A204.1 (cell line): ENCODE measurements around the gene LAMA5.

Experiments
- FAIRE-seq: peaks from 2 replicates; lab custom pipeline; 2012; peaks lifted over from hg19 to GRCh38; lab: Jason Lieb, UNC

LAMA5 gene

GRCh38 chr20:62371588-62372041 is 4.5 kb upstream of the LAMA5 start:
- no peak for FAIRE-seq

GRCh38 chr20:62370807-62371587 is 3.9 kb upstream of the LAMA5 start:
- FAIRE-seq: no peak

DNA sequence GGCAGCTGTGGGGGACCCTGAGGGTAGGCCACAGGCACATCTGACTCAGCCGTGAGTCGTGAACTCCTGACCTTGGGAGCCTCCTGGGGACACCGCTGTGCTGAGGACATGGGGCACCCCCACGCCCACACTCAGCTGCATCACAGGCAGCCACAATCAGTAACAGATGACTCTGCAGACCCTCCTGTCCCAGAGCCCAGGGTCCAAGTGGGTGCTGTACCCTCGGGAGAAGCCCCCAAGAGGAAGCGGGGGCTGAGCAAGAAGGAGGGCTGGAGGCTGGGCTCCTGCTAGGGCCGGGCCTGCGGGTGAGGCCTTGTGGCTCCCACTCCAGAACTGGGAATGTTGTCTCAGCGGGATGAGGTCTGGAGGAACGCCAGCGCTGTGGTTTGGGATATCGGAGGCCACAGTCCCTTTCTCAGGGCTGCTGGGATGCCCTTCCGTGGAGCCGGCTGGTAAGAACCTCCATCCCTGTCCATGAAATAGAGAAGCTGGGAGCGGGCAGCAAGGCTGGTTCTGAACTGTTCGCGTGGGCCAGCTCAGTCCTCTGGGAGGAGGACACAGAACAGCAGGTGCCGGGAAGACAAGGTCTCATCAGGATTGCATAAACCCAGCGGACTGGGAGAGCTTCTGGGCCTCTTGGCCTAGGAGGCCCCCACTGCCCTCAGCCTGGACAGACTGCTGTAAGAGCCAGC is 3.1 kb upstream of the LAMA5 start:
- no peak for FAIRE-seq

DNA sequence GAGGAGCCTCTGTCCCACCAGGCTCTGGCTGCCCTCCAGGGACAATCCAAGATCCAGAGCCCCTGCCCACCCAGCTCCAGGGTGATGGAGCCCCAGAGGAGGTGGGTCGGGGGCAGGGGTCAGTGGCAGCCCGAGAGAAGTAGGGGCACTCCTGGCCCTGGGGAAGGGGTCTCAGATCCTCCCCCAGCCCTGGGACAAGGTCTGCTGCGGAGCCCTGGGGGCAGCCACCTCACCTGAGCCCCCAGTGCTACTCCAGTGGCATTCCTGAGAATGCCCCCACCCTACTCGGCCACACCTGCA is 2.7 kb upstream of the LAMA5 start:
- no peak for FAIRE-seq

- FAIRE-seq: no peak
Observed at GRCh38 chr20:62368976-62369814, 2.1 kb upstream of the LAMA5 start.

DNA sequence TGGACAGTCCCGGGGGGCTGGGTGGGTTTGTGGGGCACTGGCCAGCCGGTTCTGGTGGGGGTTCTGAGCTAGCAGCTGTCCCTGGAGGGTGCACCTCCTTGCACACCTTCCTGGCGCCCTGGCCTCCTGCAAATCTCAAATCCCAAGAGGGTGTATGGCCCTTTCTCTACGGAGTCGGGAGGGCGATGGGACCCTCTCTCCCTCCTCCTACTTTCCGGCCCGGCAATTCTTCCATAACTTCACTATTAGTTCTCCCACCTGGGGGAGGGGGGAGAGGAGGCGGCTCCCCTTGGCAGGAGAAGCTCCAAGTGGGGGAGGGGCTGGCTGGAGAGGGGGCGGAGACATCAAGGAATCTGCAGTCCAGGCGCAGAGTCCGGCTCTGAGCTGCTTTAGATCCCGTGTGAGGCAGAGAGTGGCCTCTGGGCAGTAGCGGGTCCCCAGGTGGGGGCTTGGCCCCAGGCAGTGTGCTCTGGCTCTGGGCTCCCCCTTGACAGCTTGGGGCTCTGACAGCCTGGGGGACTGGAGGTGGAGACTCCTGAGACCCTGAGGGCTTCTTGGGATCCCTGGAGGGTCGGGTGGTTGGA is 1.4 kb upstream of the LAMA5 start:
- FAIRE-seq: no peak

GRCh38 chr20:62367633-62368391 is 700 bp upstream of the LAMA5 start:
- FAIRE-seq: no peak

DNA sequence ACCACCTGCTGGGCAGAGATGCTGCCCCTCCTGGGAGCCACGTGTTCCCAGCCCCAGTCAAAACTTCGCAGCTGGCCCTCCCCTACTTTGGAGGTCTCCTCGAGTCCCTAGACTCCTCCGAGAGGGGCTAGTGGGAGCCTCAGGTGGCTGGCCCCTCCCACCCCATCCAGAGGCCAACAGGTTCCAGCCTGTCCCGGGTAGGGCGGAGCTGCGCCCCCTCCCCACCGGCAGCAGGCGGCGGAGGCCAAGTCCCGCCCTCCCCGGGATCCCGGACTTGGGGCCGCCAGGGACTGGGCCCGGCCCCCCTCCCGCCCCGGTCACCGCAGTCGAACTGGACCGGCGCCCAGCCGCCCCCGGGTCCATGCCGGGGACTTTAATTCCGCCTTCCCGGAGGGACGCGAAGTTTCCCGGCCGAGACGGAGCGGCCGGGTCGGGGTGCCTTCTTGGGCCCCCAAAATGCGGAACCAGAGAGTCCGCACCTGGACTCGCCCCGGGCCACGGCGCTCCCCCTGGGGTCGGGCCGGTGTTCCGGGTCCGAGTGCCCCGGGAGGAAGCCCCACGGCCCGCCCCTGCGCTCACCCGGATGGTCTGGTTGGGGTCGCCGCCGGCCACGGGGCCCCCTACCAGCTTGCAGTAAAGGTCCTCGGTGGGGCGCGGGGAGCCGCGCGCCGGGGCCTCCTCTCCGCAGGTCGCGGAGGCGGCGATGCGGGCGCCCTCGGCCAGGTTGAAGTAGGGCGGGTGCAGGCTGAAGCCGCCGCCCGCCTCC is 559 bp downstream of the LAMA5 start:
- no peak for FAIRE-seq

DNA sequence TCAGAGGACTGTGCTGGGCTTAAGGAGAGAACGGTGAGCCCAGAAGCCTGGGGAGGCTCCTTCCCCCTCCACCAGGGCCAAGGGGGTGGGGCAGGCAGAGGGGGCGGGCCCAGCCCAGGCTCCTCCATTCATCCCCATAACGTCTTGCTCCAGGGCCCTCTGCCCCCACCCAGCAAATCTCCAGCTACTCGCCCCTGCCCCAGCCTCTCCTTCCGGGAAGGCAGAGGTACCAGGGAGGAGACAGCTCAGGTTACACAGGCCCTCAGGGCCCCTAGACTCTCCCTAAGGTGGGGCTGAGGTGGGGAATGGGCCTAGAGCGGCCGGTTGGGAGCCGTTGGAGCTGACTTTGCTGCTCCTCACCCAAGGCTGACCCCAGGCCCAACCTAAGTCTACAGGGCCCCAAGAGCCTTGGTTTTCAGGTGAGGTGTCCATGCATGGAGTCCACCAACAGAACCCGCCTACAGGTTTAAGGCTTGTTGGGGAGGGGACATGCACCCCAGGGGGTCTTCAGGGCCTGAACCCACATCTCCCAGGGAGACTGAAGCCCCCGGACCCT is 1.2 kb downstream of the LAMA5 start:
- FAIRE-seq: no peak

DNA sequence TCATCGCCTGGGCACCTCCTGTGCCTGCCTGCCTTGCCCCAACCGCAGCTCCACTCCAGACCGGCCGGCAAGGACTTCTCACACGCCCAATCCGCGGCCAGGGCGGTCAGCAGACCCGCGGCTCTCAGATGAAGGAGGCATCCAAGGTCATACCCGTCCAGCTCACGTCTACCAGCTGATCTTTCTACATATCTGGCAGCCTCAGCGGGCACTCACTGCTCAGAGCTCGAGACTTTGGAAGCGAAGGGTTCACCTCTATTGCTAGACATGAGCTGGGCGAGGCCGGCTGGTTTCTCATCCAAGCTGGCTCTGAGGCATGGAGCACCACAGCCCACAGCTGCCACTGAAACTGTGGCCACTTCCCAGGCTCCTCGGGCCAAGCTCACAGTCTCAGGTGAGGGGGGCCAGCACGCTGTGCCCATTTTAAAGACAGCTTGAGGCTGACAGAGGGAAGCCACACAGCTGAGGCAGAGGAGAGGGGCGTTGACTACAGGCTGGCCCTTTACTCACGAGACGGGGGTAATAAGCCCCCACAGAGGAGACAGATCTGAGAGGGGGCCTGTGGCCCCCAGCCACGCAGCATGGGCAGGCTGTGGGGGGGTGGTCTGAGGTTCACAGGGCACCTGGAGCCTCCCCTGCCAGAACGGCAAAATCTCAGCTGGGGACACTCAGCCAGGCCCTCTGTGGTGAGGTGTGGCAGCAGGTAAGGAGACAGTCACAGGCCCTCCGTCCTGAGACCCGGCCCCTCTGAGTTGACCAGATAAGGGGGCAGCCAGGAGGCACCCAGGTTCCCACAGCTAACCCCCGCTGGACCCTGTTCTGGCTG is 2.0 kb downstream of the LAMA5 start:
- FAIRE-seq: no peak

- FAIRE-seq: no peak
Observed at GRCh38 chr20:62363920-62364851, 2.9 kb downstream of the LAMA5 start.

DNA sequence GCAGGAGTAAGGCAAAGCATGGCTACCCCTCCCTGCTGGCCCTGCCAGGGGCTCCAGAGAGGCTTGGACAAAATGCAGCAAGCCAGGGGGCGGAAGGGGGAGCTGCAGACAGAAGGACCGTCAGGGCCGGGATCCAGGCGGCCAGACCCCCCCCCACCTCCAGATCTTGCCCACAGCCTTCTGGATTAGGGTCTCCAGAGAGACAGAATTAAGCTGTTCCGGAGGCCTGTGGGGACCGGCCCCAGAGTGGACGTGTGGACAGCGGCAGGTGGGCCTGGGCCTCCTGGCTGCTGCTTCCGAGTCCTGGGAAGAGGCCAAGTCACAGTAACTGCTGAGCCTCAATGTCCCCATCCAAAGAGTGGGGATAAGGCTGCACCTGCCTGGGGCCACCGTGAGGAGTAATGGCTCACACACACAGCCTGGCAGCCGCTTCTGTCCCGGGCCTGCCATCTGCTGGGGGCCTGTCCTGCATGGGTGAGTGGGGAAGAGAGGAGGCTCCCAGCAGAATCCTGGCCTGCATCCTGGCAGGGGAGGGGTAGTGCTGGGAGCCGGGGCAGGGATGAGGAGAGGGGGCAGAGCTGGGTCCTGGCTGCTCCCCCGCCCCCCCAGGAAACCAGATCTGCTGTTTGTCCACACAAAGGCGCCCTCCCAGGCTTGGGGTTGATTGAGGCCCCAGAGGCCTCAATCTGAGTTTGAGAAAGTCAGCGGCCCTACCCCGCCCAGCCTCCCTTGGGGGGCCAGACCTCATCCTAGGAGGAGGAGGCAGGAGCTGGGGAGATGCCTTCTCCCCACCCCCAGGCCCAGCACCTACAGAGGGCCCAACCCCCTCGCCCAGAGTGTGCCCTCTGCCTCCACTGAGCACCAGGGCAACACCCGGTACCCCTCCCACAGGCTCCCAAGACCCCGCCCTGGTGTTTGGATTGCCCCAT is 3.9 kb downstream of the LAMA5 start:
- no peak for FAIRE-seq

GRCh38 chr20:62362590-62362940 is 4.5 kb downstream of the LAMA5 start:
- no peak for FAIRE-seq

DNA sequence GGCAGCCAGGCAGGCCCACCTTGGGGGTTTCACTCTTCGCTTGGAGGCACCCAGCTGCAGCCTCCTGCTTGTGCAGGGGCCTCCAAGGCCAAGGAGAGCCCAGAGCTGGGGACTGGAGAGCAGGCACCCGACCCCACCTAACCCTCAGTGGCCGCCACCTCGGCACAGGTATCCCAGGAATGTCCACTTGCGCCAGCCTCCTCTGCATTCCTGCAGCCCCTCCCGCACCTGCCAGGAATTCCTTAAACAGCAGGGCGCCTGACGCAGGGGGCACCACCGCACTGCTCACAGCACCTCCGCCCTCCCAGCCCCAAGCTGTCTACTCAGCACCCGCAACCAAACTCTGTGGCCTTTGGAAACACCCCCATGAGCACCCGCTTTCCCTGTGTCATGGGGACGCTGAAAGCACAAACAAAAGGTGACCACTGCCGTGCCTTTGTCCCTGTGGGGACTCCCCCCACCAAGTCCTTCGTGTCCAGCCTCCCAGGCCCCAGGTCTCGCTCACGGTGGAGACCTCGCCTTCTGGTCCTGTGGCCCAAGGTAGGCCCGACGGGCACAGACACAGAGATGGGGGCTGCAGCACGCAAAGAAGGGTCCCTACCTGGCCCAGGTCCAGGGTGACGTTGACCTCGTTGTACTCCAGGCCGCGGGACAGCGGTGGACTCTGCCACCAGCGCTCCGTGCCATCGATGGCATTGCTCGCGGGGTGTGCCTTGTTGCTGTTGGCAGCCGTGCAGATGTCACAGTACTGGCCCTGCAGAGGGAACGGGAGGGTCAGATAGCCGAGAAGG is 5.1 kb downstream of the LAMA5 start:
- no peak for FAIRE-seq

DNA sequence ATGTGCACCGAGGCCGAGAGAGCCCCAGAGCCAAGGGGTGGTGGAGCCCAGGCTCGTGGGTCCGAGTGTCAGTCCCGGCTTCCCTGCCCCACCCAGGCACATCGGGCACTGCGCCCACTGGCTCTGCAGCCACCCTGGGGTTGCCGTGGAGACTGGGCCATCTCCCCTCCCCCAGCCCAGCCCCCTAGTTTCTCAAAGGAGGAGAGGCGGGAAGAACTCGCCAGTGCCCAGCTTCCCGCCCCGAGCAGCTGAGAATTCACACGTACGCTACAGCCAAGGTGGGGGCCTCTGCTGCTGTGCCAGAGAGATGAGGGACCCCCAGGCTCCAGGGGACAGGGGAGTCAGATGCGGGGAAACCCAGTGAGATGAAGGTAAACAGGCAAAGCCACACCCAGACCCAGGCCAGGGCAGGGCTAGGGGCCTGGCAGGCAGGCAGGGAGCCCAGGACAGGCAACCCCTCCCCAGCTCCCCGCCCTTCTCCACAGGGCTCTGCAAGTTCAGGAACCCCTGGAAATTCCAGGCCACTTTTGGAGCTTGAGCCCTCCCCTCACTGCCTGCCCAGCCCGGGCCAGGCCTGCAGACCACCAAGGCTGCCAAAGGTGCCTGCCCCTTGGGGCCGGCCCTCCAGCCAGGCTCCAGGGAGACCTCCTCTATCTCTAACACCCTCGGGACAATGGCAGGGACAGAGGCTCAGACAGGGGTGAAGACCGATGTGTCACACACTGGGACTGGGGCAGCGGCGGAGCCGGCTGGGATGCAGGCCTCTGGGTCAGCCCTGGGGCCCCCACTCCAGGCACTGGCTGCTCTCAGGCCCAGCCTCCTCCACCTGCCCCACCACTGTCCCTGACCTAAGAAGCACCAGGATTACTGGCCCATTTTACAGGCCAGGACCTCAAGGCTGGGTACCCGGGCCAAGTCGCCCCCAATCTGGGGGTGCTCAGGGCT is 6.0 kb downstream of the LAMA5 start:
- FAIRE-seq: no peak
